Smooth muscle cell (in vitro differentiated cells): Measurements from ENCODE around the gene GLIS1. TPM values are rescaled to one million over a fixed set of nuclear protein-coding genes. Genes with fewer than 3 reads are reported as not detected.

Experiments
- DNase-seq: peaks from one replicate; lab custom pipeline; 2025; ENCODE audit not compliant: unreplicated experiment; lab: John Stamatoyannopoulos, UW
- H2AFZ ChIP-seq: fragments of 200-600 bp; sonication (generic); 2 replicates; pipeline ENCODE4 v1.6.0; 2016; ENCODE audit warnings: antibody characterized with exemption, low read depth, mild to moderate bottlenecking
- H3F3A ChIP-seq: fragments of 200-600 bp; sonication (generic); 2 replicates; pipeline ENCODE4 v1.6.0; 2017; ENCODE audit warnings: antibody characterized with exemption, low read depth
- H3K27ac ChIP-seq: fragments of 200-600 bp; sonication (generic); 2 replicates; pipeline ENCODE4 v1.5.1; 2016; ENCODE audit warnings: low read depth, mild to moderate bottlenecking
- H3K27me3 ChIP-seq: fragments of 200-600 bp; sonication (generic); 2 replicates; pipeline ENCODE4 v1.6.1; 2016; ENCODE audit warnings: low read depth, mild to moderate bottlenecking
- H3K36me3 ChIP-seq: fragments of 200-600 bp; sonication (generic); 2 replicates; pipeline ENCODE4 v1.5.1; 2016; ENCODE audit warnings: low read depth
- H3K4me1 ChIP-seq: fragments of 200-600 bp; sonication (generic); 2 replicates; pipeline ENCODE4 v1.5.1; 2016; ENCODE audit warnings: low read depth
- H3K4me2 ChIP-seq: fragments of 200-600 bp; sonication (generic); 2 replicates; pipeline ENCODE4 v1.6.0; 2016; ENCODE audit warnings: mild to moderate bottlenecking
- H3K4me3 ChIP-seq: fragments of 200-600 bp; sonication (generic); 2 replicates; pipeline ENCODE4 v1.5.1; 2016; ENCODE audit warnings: mild to moderate bottlenecking
- H3K79me2 ChIP-seq: fragments of 200-600 bp; sonication (generic); 2 replicates; pipeline ENCODE4 v1.6.0; 2016; ENCODE audit warnings: low read depth, mild to moderate bottlenecking
- H3K9ac ChIP-seq: fragments of 200-600 bp; sonication (generic); 2 replicates; pipeline ENCODE4 v1.6.0; 2016; ENCODE audit warnings: low read depth
- H3K9me3 ChIP-seq: fragments of 200-600 bp; sonication (generic); replicated peaks from 2 replicates; pipeline ENCODE4 v1.5.1; 2016; ENCODE audit warnings: low read depth
- H4K20me1 ChIP-seq: fragments of 200-600 bp; sonication (generic); 2 replicates; pipeline ENCODE4 v1.6.0; 2016; ENCODE audit warnings: low read depth
- CTCF ChIP-seq: fragments of 200-600 bp; sonication (generic); IDR thresholded peaks from 2 replicates; pipeline ENCODE4 v1.5.1; 2017; ENCODE audit warnings: borderline replicate concordance, mild to moderate bottlenecking, antibody characterized with exemption; ENCODE audit not compliant: insufficient read depth, poor library complexity, severe bottlenecking
- WGBS: methylation state at CpG from one replicate; pipeline ENCODE4 v1.1.7; 2016; ENCODE audit warnings: low lambda C conversion rate; 5-methylcytosine and 5-hydroxymethylcytosine counted together
- polyA plus RNA-seq: library from polyadenylated mRNA; unstranded; fragments of >200 nt; fragmentation: Nextera tagmentation; extraction: Ambion mirVana; gene quantifications from 2 replicates; pipeline ENCODE4 v1.2.1, GENCODE V29; 2016
- total RNA-seq: library from RNA; depleted of rRNA; stranded (reverse); fragments of >200 nt; gene quantifications from 2 replicates; pipeline ENCODE4 v1.2.3, GENCODE V29; 2014

Gene GLIS1
- total and polyA plus RNA-seq, 2 experiments from 2014 or later: 0.36 to 4.9 TPM

GRCh38 chr1:53535226-53535625 lies 203.7 kb downstream of the GLIS1 start:
- H3F3A ChIP-seq: no peaks in the 10 kb centered on the region
- no peak for TF ChIP-seq CTCF
- H3K36me3 ChIP-seq: no peaks in the 10 kb centered on the region
- H3K79me2 ChIP-seq: no peaks in the 10 kb centered on the region
- no peaks in the 10 kb centered on the region for H3K27me3 ChIP-seq
- no peaks in the 10 kb centered on the region for H3K9me3 ChIP-seq
- 99% methylated on average over 5 of the region's 5 CpGs for WGBS
- no peak overlapping the region for H3K27ac ChIP-seq
- H2AFZ ChIP-seq: no peak overlapping the region
- no peak overlapping the region for H3K4me2 ChIP-seq
- no peak overlapping the region for H3K9ac ChIP-seq
- H3K4me1 ChIP-seq: no peaks in the 10 kb centered on the region
- H4K20me1 ChIP-seq: no peaks in the 10 kb centered on the region
- H3K4me3 ChIP-seq: no peak overlapping the region
- DNase-seq: no peak

GRCh38 chr1:53532912-53533311 lies 206.1 kb downstream of the GLIS1 start:
- no peaks in the 10 kb centered on the region for H4K20me1 ChIP-seq

GRCh38 chr1:53532377-53532776 lies 206.6 kb downstream of the GLIS1 start:
- Histone ChIP-seq H3K4me3 (no peak overlapping the region), H3F3A (no peaks in the 10 kb centered on the region), H3K4me2 (no peak overlapping the region), H3K27me3 (no peaks in the 10 kb centered on the region), H3K36me3 (no peaks in the 10 kb centered on the region), H3K4me1 (no peaks in the 10 kb centered on the region), H3K9ac (no peak overlapping the region), H3K27ac (no peak overlapping the region), H3K79me2 (no peaks in the 10 kb centered on the region), H2AFZ (no peak overlapping the region), H4K20me1 (no peaks in the 10 kb centered on the region), H3K9me3 (no peaks in the 10 kb centered on the region)
- DNase-seq: no peak
- 92% methylated on average over 9 of the region's 9 CpGs for WGBS
- no peak for TF ChIP-seq CTCF

More at GRCh38 chr1:53532912-53533311, 206.1 kb downstream of the GLIS1 start:
- H2AFZ ChIP-seq: no peak overlapping the region
- H3K4me3 ChIP-seq: no peak overlapping the region
- H3K27ac ChIP-seq: no peak overlapping the region
- no peak for DNase-seq
- no peaks in the 10 kb centered on the region for H3K9me3 ChIP-seq
- no peak for TF ChIP-seq CTCF
- H3K79me2 ChIP-seq: no peaks in the 10 kb centered on the region
- H3K36me3 ChIP-seq: no peaks in the 10 kb centered on the region
- no peaks in the 10 kb centered on the region for H3F3A ChIP-seq
- no peak overlapping the region for H3K4me2 ChIP-seq
- H3K27me3 ChIP-seq: no peaks in the 10 kb centered on the region
- no peak overlapping the region for H3K9ac ChIP-seq
- 88% methylated on average over 4 of the region's 4 CpGs for WGBS
- no peaks in the 10 kb centered on the region for H3K4me1 ChIP-seq

GRCh38 chr1:53530550-53530949 lies 208.4 kb downstream of the GLIS1 start:
- H3K4me1 ChIP-seq: peaks cover 5% of the 10 kb centered on the region
- no peaks in the 10 kb centered on the region for H3K9me3 ChIP-seq
- no peak overlapping the region for H3K9ac ChIP-seq
- H3F3A ChIP-seq: no peaks in the 10 kb centered on the region
- H2AFZ ChIP-seq: no peak overlapping the region
- no peak overlapping the region for H3K4me3 ChIP-seq
- WGBS: 96% methylated on average over 5 of the region's 5 CpGs
- TF ChIP-seq CTCF: no peak
- no peaks in the 10 kb centered on the region for H3K36me3 ChIP-seq
- H4K20me1 ChIP-seq: no peaks in the 10 kb centered on the region
- no peak overlapping the region for H3K27ac ChIP-seq
- DNase-seq: no peak
- H3K27me3 ChIP-seq: no peaks in the 10 kb centered on the region
- H3K4me2 ChIP-seq: no peak overlapping the region
- no peaks in the 10 kb centered on the region for H3K79me2 ChIP-seq
